Transverse colon (tissue), 4 donors: Measurements from ENCODE around the gene RBBP8NL. TPM values are rescaled to one million over a fixed set of nuclear protein-coding genes. Genes with fewer than 3 reads are reported as not detected.

Source experiments
- DNase-seq: peaks from one replicate; pipeline ENCODE4 v3.0.0-alpha.2; 2019
- H3K27ac ChIP-seq, 4 donors: fragments of 200-600 bp; sonication (generic); 2 replicates each; pipeline ENCODE4 v1.5.1; 2016 to 2018; ENCODE audit warnings: inconsistent platforms in 4 of 4
- H3K27me3 ChIP-seq: fragments of 200-600 bp; sonication (generic); 2 replicates; pipeline ENCODE4 v1.5.1; 2017; ENCODE audit warnings: inconsistent platforms
- H3K36me3 ChIP-seq, 4 donors: fragments of 200-600 bp; sonication (generic); 2 replicates each; pipeline ENCODE4 v1.5.1; 2017 to 2019; ENCODE audit warnings: inconsistent platforms in 4 of 4
- H3K4me1 ChIP-seq, 4 donors: fragments of 200-600 bp; sonication (generic); 2 replicates each; pipeline ENCODE4 v1.5.1; 2017 to 2020; ENCODE audit warnings: inconsistent platforms in 4 of 4
- H3K4me3 ChIP-seq, 4 donors: fragments of 200-600 bp; sonication (generic); 1 replicate in 1 of 4; 2 replicates in 3 of 4; pipeline versions ENCODE4 v1.5.1 to v1.6.1; 2017 to 2019; ENCODE audit warnings: inconsistent platforms in 4 of 4
- H3K9me3 ChIP-seq, 2 donors: fragments of 200-600 bp; sonication (generic); 2 replicates each; pipeline ENCODE4 v1.5.1; 2017 to 2019; ENCODE audit warnings: inconsistent platforms in 2 of 2
- EP300 ChIP-seq: sonication (generic); formaldehyde crosslinking; IDR thresholded peaks from one replicate; pipeline ENCODE4 v1.6.1; 2017; ENCODE audit warnings: antibody characterized with exemption, low read depth
- POLR2A ChIP-seq: fragments of 450-650 bp; IDR thresholded peaks from one replicate; pipeline ENCODE4 v1.6.1; 2016; ENCODE audit warnings: antibody characterized with exemption, mild to moderate bottlenecking, moderate library complexity
- POLR2AphosphoS5 ChIP-seq, 3 donors: sonication (generic); formaldehyde crosslinking; IDR thresholded peaks; one replicate each; pipeline ENCODE4 v1.6.1; 2016; ENCODE audit warnings: antibody characterized with exemption in 3 of 3
- WGBS, 2 donors: methylation state at CpG; one replicate each; pipeline ENCODE4 v1.1.5; 2018; ENCODE audit warnings: low coverage in 1 of 2; 5-methylcytosine and 5-hydroxymethylcytosine counted together
- in situ Hi-C, 4 donors: fragments of 200-750 bp; cut with MboI; loops; one replicate each; pipeline versions ENCODE4 v1.15.0 to v1.15.1; 2017; ENCODE audit warnings: low sequenced_read_pairs in 3 of 4, low pct_ligation_motif_present in 1 of 4, low pct_unique_long_range_greater_than_20kb in 1 of 4
- intact Hi-C: fragments of 100-400 bp; cut with DNase I; formaldehyde crosslinking; loops from one replicate; pipeline ENCODE4 v1.15.1; 2023; ENCODE audit warnings: low total_unique reads
- total RNA-seq, 4 donors: library from RNA; depleted of rRNA; stranded (reverse); fragments of >200 nt; gene quantifications; one replicate each; pipeline ENCODE4 v1.1.0, GENCODE V29; 2016
- TF ChIP-seq, protein P1 (sequence below), 5 experiments: fragments of 200-600 bp in 3 of 5; fragments of 450-650 bp in 2 of 5; sonication (generic) in 3 of 5; IDR thresholded peaks; 1 replicate in 2 of 5; 2 replicates in 3 of 5; pipeline ENCODE4 v1.5.1; 2016 to 2017; ENCODE audit warnings: antibody characterized with exemption in 5 of 5, inconsistent platforms in 3 of 5, mild to moderate bottlenecking in 2 of 5, moderate library complexity in 1 of 5

Gene RBBP8NL
- total RNA-seq, 4 donors from 2014 or later: 0.75 to 9.4 (median 4.3) TPM

DNA sequence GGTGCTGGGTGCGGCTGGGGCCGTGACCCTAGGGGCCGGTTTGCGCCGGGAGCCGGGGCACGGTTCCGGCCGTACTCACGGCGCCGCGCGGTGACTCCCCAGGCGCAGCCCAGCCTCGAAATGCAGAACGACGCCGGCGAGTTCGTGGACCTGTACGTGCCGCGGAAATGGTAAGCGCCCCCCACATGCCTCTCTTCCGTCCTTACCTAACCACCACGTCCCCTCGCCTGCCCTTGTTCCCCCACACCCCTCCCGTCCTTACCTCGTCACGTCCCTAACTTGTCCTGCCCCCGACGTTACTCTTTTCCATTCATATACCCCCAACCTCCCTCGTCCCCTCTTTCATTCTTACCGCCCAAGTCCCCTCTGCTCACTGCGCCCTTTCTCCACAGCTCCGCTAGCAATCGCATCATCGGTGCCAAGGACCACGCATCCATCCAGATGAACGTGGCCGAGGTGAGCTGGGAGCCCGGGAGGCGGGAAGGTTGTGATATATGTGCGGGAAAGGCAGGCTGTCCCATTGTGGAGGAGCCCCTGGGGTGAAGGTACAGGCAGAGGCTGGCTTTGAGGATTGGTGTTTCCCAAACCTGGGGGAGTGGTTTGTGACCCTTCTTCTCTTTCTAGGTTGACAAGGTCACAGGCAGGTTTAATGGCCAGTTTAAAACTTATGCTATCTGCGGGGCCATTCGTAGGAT lies 40.0 kb downstream of the RBBP8NL start:
- TF ChIP-seq, protein P1, sequence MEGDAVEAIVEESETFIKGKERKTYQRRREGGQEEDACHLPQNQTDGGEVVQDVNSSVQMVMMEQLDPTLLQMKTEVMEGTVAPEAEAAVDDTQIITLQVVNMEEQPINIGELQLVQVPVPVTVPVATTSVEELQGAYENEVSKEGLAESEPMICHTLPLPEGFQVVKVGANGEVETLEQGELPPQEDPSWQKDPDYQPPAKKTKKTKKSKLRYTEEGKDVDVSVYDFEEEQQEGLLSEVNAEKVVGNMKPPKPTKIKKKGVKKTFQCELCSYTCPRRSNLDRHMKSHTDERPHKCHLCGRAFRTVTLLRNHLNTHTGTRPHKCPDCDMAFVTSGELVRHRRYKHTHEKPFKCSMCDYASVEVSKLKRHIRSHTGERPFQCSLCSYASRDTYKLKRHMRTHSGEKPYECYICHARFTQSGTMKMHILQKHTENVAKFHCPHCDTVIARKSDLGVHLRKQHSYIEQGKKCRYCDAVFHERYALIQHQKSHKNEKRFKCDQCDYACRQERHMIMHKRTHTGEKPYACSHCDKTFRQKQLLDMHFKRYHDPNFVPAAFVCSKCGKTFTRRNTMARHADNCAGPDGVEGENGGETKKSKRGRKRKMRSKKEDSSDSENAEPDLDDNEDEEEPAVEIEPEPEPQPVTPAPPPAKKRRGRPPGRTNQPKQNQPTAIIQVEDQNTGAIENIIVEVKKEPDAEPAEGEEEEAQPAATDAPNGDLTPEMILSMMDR (IDR thresholded peaks at IDR 0.05): no peak
- TF ChIP-seq POLR2AphosphoS5 (IDR thresholded peaks at IDR 0.05) (no peak), EP300 (no peak), POLR2A (no peak)
- no peaks in the 10 kb centered on the region for H3K9me3 ChIP-seq
- H3K27me3 ChIP-seq: no peaks in the 10 kb centered on the region
- no peak for DNase-seq
- peaks cover 0 to 3% (median 0%) of the 10 kb centered on the region in 4 donors for H3K36me3 ChIP-seq
- H3K4me3 ChIP-seq: peak overlapping the region; percentile 73 to 98 (median 84)
- peaks cover 20 to 24% (median 22%) of the 10 kb centered on the region in 4 donors for H3K4me1 ChIP-seq
- in situ Hi-C loops (loop anchor here in 2 of 4 donors (10.0 kb wide), 1 partner anchor 93 kb away; no protein-coding TSS in a partner anchor), intact Hi-C loops (no loop called here)
- H3K27ac ChIP-seq: peak overlapping the region; percentile 91 to 97 (median 94)
- 0 to 3% methylated on average over 2 to 47 of the region's 47 CpGs for WGBS, 2 donors

DNA sequence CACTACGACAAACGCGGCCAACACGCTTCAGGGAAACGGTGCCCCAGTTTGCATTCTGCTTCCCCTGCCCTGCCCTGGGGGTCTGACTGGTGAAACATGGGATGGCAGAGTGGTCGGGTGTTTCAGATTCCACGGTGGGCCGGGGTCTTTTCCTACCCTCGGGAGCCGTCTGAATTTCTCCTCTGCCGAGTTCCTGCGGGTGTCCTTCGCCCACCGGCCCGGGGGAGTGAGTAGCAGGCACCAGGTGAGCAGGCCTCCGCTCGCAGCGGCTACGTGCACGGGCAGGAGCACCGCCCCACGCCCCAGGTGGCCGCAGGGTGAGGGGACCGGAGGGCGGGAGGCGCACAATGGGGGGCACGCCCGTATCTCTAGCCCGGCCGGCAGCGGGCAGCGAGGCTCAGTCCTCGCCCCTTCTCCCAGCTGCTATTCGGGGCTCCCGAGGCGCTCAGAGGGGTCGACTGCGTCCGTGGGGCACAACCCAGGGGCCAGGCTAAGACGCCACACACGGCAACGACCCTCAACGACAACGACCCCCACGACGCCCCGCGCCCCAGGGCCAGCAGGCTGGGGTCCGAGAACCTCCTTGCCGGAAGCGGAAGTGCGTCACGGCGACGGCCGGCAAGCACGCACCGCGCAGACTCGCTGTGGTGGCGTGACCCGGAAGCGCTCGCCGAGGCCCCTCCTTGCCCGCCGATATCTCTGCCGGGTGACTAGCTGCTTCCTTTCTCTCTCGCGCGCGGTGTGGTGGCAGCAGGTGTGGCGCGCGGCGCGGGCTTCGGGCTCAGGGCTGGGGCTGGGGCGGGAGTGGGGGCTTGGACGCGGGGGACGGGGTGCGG lies 40.7 kb downstream of the RBBP8NL start, which contains the start of gene RPS21:
Gene RPS21 (plus strand): TSS at position 721 of the 836 bp plus-strand sequence. CDS start 236 bp downstream, outside the sequence.
- no peaks in the 10 kb centered on the region for H3K27me3 ChIP-seq
- intact Hi-C loops (no loop called here), in situ Hi-C loops (loop anchor here in 2 of 4 donors (10.0 kb wide), 1 partner anchor 92 kb away; no protein-coding TSS in a partner anchor)
- peaks cover 22 to 24% (median 23%) of the 10 kb centered on the region in 4 donors for H3K4me1 ChIP-seq
- H3K4me3 ChIP-seq: peak within 1 kb of the TSS; percentile 73 to 98 (median 84)
- peak; percentile 95 for DNase-seq
- WGBS, 2 donors: 1% methylated on average over 59 of the region's 83 CpGs; no CpG with 5 or more reads in 1 of the 2 donors
- TF ChIP-seq, protein P1 (IDR thresholded peaks at IDR 0.05): peak in 1 of 5 experiments; percentile 18
- TF ChIP-seq POLR2A: peak; percentile 81
- peak; percentile 94 to 96 (median 94) for TF ChIP-seq POLR2AphosphoS5 (IDR thresholded peaks at IDR 0.05)
- no peak for TF ChIP-seq EP300
- peaks cover 0 to 3% (median 0%) of the 10 kb centered on the region in 4 donors for H3K36me3 ChIP-seq
- H3K9me3 ChIP-seq: no peaks in the 10 kb centered on the region
- peak within 1 kb of the TSS; percentile 91 to 97 (median 94) for H3K27ac ChIP-seq

DNA sequence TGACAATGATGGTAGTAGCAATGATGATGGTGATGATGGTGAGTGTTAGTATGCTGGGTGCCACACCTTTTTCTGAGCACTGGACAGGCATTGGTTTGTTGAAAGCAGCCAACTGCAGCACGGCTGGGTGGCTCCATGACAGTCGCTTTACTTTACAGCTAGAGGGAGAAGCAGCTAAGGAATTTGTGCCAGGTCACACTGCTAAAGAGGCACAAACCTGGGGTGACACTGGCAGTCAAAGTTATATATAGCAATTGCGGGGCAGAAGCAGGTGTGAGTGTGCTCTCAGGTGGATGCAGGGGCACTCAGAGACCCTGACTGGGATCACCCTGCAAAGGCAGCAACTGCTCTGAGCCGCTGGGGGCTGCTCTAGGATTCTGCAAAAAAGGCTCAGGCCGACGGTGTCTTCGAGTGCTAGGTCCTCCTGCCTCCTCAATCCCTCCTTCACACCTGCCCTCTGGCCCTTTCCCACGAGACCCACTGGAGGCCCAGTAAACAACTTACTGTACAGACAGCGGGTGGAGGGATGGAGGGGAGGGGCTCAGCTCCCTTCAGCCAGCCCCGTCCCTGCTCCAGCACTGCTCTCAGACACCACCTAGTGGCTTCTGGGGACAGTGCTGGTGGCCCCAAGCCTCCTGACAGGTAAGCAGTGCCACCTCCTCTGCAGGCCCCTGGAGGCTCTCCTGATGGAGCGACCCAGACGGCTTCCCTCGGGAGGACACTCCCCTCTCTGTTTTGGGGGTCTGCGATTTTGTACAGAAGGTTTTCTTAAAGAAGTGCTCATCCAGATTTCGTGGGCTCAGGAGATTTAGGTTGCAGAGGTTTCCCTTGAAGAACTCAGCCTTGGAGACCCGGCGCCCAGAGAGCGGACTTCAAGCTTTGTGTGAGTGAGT lies 44.8 kb downstream of the RBBP8NL start:
- H3K4me1 ChIP-seq: peaks cover 12 to 25% (median 19%) of the 10 kb centered on the region in 4 donors
- TF ChIP-seq POLR2AphosphoS5 (IDR thresholded peaks at IDR 0.05): peak in 1 of 3 donors; percentile 12
- TF ChIP-seq POLR2A: no peak
- TF ChIP-seq, protein P1 (IDR thresholded peaks at IDR 0.05): peak; percentile 86 to 91 (median 90)
- no peak for TF ChIP-seq EP300
- intact Hi-C loops (no loop called here), in situ Hi-C loops (loop anchor here in 2 of 4 donors (10.0 kb wide), 1 partner anchor 88 kb away; no protein-coding TSS in a partner anchor)
- H3K27ac ChIP-seq: peak overlapping the region in 2 of 4 donors; percentile 24 to 62
- H3K9me3 ChIP-seq: no peaks in the 10 kb centered on the region
- H3K27me3 ChIP-seq: no peaks in the 10 kb centered on the region
- peak; percentile 87 for DNase-seq
- 48% methylated on average over 18 of the region's 18 CpGs; no CpG with 5 or more reads in 1 of the 2 donors for WGBS, 2 donors
- no peaks in the 10 kb centered on the region for H3K36me3 ChIP-seq
- H3K4me3 ChIP-seq: no peak overlapping the region
